Neural crest cell (in vitro differentiated cells): ENCODE results near the gene DENND6A. TPM values are rescaled to one million over a fixed set of nuclear protein-coding genes. Genes with fewer than 3 reads are reported as not detected.

ENCODE experiments used
- DNase-seq: peaks from one replicate; pipeline ENCODE4 v3.0.0; 2021; ENCODE audit warnings: low read depth, mixed read lengths, low spot score
- H3K27ac Mint-ChIP-seq: one replicate; pipeline ENCODE4 v1.8.0; 2021; ENCODE audit warnings: mild to moderate bottlenecking, mixed read lengths; ENCODE audit not compliant: unreplicated experiment
- H3K27me3 Mint-ChIP-seq: 2 replicates; pipeline ENCODE4 v1.8.0; 2021; ENCODE audit warnings: low read depth, mild to moderate bottlenecking, mixed read lengths
- H3K36me3 Mint-ChIP-seq: 2 replicates; pipeline ENCODE4 v1.8.0; 2021; ENCODE audit warnings: low read depth, mild to moderate bottlenecking, mixed read lengths
- H3K4me1 Mint-ChIP-seq: 2 replicates; pipeline ENCODE4 v1.8.0; 2021; ENCODE audit warnings: mixed read lengths
- H3K4me3 Mint-ChIP-seq: one replicate; pipeline ENCODE4 v1.8.0; 2021; ENCODE audit warnings: mild to moderate bottlenecking, mixed read lengths
- H3K9me3 Mint-ChIP-seq: 2 replicates; pipeline ENCODE4 v1.8.0; 2021; ENCODE audit warnings: mixed read lengths
- CTCF ChIP-seq: fragments of 200-600 bp; sonication (generic); conservative IDR thresholded peaks from 2 replicates; pipeline ENCODE4 v1.5.0; 2021; ENCODE audit warnings: antibody characterized with exemption, mild to moderate bottlenecking
- total RNA-seq: library from RNA; stranded (reverse); gene quantifications from 2 replicates; pipeline ENCODE4 v1.2.1, GENCODE V29; 2021

The DENND6A gene
- total RNA-seq, 1 donor from 2014 or later = 42.0 TPM

- peaks cover 16% of the 10 kb centered on the region for H3K36me3 Mint-ChIP-seq
- TF ChIP-seq CTCF = no peak
Measured at GRCh38 chr3:57575966-57576626, 116.8 kb downstream of the DENND6A start.

More at GRCh38 chr3:57575966-57576626, 116.8 kb downstream of the DENND6A start:
- Mint-ChIP-seq H3K27me3 (no peaks in the 10 kb centered on the region), H3K4me1 (no peaks in the 10 kb centered on the region), H3K4me3 (no peak overlapping the region), H3K9me3 (no peaks in the 10 kb centered on the region), H3K27ac (no peak overlapping the region)
- no peak for DNase-seq

Other genes starting within 250 kb of the DENND6A start
- 0.09 and 0.34 TPM in 2 replicates for gene DNAH12, start 148.7 kb downstream of the DENND6A start, total RNA-seq
- 19.5 and 20.0 TPM in 2 replicates for gene PDE12, start 136.8 kb downstream of the DENND6A start, total RNA-seq
- 113 and 123 TPM in 2 replicates for gene ARF4, start 95.7 kb downstream of the DENND6A start, total RNA-seq
- 38.6 and 45.7 TPM in 2 replicates for gene SLMAP, start 63.2 kb upstream of the DENND6A start, total RNA-seq